SK-N-MC (cell line): ENCODE data around the gene CARD10.

Experiments
- EZH2 ChIP-seq: fragments of 200-600 bp; sonication (generic); IDR thresholded peaks from one replicate; pipeline ENCODE4 v1.6.1; 2017; ENCODE audit warnings: antibody characterized with exemption
- POLR2AphosphoS5 ChIP-seq: IDR thresholded peaks from 2 replicates; pipeline ENCODE4 v1.6.1; 2012; ENCODE audit warnings: mild to moderate bottlenecking, low read depth, low read length, borderline replicate concordance

GRCh38 chr22:37521236-37521739 is 2.1 kb upstream of the CARD10 start:
- TF ChIP-seq POLR2AphosphoS5: no peak
- no peak for TF ChIP-seq EZH2
